MM.1S (cell line): ENCODE data around the gene GCLM.
"Not testable (repeated sequence)": the region's sequence is repeated elsewhere in the genome, so short reads cannot be mapped to it uniquely, and the experiment has no call there.

Source experiments
- DNase-seq: peaks from one replicate; pipeline ENCODE4 v3.0.0-alpha.2; 2015
- H2AFZ ChIP-seq: fragments of 300-600 bp; sonication (generic); 2 replicates; pipeline ENCODE4 v1.6.0; 2016; ENCODE audit warnings: antibody characterized with exemption, low read length
- H3F3A ChIP-seq: fragments of 300-600 bp; sonication (generic); 2 replicates; pipeline ENCODE4 v1.6.1; 2016; ENCODE audit warnings: mild to moderate bottlenecking, antibody characterized with exemption, low read length, moderate library complexity, mixed read lengths; ENCODE audit not compliant: insufficient read depth
- H3K27ac ChIP-seq: fragments of 300-600 bp; sonication (generic); 2 replicates; pipeline ENCODE4 v1.5.1; 2016; ENCODE audit warnings: mild to moderate bottlenecking, low read length
- H3K27me3 ChIP-seq: fragments of 300-600 bp; sonication (generic); replicated peaks from 2 replicates; pipeline ENCODE4 v1.6.0; 2016; ENCODE audit warnings: low read length; ENCODE audit not compliant: insufficient read depth
- H3K36me3 ChIP-seq: fragments of 300-600 bp; sonication (generic); replicated peaks from 2 replicates; pipeline ENCODE4 v1.6.1; 2016; ENCODE audit warnings: mild to moderate bottlenecking, low read length, mixed read lengths; ENCODE audit not compliant: insufficient read depth
- H3K4me1 ChIP-seq: fragments of 300-600 bp; sonication (generic); 2 replicates; pipeline ENCODE4 v1.6.1; 2016; ENCODE audit warnings: low read length, mixed read lengths
- H3K4me2 ChIP-seq: fragments of 300-600 bp; sonication (generic); 2 replicates; pipeline ENCODE4 v1.6.0; 2016; ENCODE audit warnings: low read depth, low read length
- H3K4me3 ChIP-seq: fragments of 300-600 bp; sonication (generic); 2 replicates; pipeline ENCODE4 v1.5.1; 2016; ENCODE audit warnings: low read length, mixed read lengths
- H3K79me2 ChIP-seq: fragments of 300-600 bp; sonication (generic); 2 replicates; pipeline ENCODE4 v1.6.1; 2016; ENCODE audit warnings: mixed run types, low read length, mixed read lengths
- H3K9ac ChIP-seq: fragments of 300-600 bp; sonication (generic); 2 replicates; pipeline ENCODE4 v1.6.1; 2016; ENCODE audit warnings: low read length, mixed read lengths
- H3K9me2 ChIP-seq: fragments of 300-600 bp; sonication (generic); replicated peaks from 2 replicates; pipeline ENCODE4 v1.6.1; 2016; ENCODE audit warnings: mild to moderate bottlenecking, low read length, mixed read lengths; ENCODE audit not compliant: insufficient read depth
- H3K9me3 ChIP-seq: fragments of 300-600 bp; sonication (generic); replicated peaks from 2 replicates; pipeline ENCODE4 v1.6.1; 2016; ENCODE audit warnings: mild to moderate bottlenecking, low read length, mixed read lengths; ENCODE audit not compliant: insufficient read depth
- H4K20me1 ChIP-seq: fragments of 300-600 bp; sonication (generic); 2 replicates; pipeline ENCODE4 v1.6.1; 2016; ENCODE audit warnings: mild to moderate bottlenecking, low read length, moderate library complexity, mixed read lengths; ENCODE audit not compliant: insufficient read depth
- CTCF ChIP-seq: fragments of 300-600 bp; sonication (generic); IDR thresholded peaks from 2 replicates; pipeline ENCODE4 v1.5.1; 2016; ENCODE audit warnings: antibody characterized with exemption, low read length, mixed read lengths
- EZH2 ChIP-seq: fragments of 300-600 bp; sonication (generic); optimal IDR thresholded peaks from 2 replicates; pipeline ENCODE3; 2017; ENCODE audit warnings: low read depth, mild to moderate bottlenecking, antibody characterized with exemption, low read length, mixed read lengths
- EZH2phosphoT487 ChIP-seq: fragments of 300-600 bp; sonication (generic); IDR thresholded peaks from 2 replicates; pipeline ENCODE4 v1.6.1; 2018; ENCODE audit warnings: antibody characterized with exemption, low read length

The GCLM gene

GRCh38 chr1:93853940-93854339 lies 55.3 kb downstream of the GCLM start:
- Histone ChIP-seq H3K9me2 (no peaks in the 10 kb centered on the region), H3K4me3 (no peak overlapping the region), H3K79me2 (no peaks in the 10 kb centered on the region), H4K20me1 (no peaks in the 10 kb centered on the region), H3F3A (no peaks in the 10 kb centered on the region), H3K27ac (no peak overlapping the region), H3K27me3 (no peaks in the 10 kb centered on the region), H3K36me3 (no peaks in the 10 kb centered on the region), H3K4me2 (no peak overlapping the region), H3K9me3 (no peaks in the 10 kb centered on the region), H3K4me1 (no peaks in the 10 kb centered on the region), H3K9ac (no peak overlapping the region), H2AFZ (no peak overlapping the region)
- TF ChIP-seq EZH2phosphoT487 (no peak), EZH2 (no peak), CTCF (no peak)
- DNase-seq: no peak

DNA sequence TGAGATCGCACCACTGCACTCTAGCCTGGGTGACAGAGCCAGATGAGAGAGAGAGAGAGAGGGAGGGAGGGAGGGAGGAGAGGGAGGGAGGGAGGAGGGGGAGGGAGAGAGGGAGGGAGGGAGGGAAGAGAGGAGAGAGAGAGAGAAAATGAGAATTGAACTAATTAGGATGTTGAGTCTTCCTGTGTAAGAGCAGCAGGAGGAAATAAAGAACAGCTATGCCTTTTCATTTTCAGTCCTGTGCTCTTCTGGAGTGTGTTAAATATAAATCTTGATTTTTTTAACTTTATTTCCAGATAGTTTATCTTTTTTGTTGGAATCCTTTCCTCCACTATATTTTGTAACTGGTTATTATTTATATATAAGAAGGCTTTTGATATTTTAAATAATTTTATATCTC lies 57.4 kb downstream of the GCLM start:
- TF ChIP-seq EZH2: no peak
- TF ChIP-seq EZH2phosphoT487: no peak
- TF ChIP-seq CTCF: no peak
- H3K4me1 ChIP-seq: no peaks in the 10 kb centered on the region
- no peak overlapping the region for H3K27ac ChIP-seq
- no peaks in the 10 kb centered on the region for H3K79me2 ChIP-seq
- no peak for DNase-seq
- no peak overlapping the region for H3K4me2 ChIP-seq
- H3K4me3 ChIP-seq: no peak overlapping the region
- no peak overlapping the region for H3K9ac ChIP-seq
- H3K27me3 ChIP-seq: no peaks in the 10 kb centered on the region
- H3K9me3 ChIP-seq: no peaks in the 10 kb centered on the region
- H3F3A ChIP-seq: 0 out of 2 replicates have a peak, but pooled peaks cover 5% of the 10 kb centered on the region
- H3K9me2 ChIP-seq: no peaks in the 10 kb centered on the region
- no peak overlapping the region for H2AFZ ChIP-seq
- H3K36me3 ChIP-seq: no peaks in the 10 kb centered on the region
- no peaks in the 10 kb centered on the region for H4K20me1 ChIP-seq

DNA sequence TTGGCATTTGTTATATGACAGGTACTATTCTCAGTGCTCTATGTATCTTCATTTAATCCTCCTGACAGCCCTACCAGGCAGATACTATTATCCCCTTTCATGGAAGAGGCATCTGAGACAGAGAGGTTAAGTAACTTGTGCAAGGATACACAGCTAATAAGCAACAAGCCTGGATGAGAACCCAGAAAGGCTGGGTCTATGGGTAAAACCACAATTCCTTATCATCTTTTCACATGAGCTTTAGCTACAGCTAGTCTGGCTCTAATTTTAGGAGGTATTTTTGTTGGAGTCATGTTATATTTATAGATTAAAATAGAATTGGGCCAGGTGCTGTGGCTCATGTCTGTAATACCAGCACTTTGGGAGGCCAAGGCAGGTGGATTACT lies 57.9 kb downstream of the GCLM start:
- Histone ChIP-seq H3K27ac (no peak overlapping the region), H3K4me1 (no peaks in the 10 kb centered on the region), H3K9me2 (no peaks in the 10 kb centered on the region), H2AFZ (no peak overlapping the region), H4K20me1 (no peaks in the 10 kb centered on the region), H3K4me3 (no peak overlapping the region), H3K36me3 (no peaks in the 10 kb centered on the region), H3K79me2 (no peaks in the 10 kb centered on the region), H3F3A (0 out of 2 replicates have a peak, but pooled peaks cover 5% of the 10 kb centered on the region), H3K27me3 (no peaks in the 10 kb centered on the region), H3K9me3 (no peaks in the 10 kb centered on the region), H3K4me2 (no peak overlapping the region), H3K9ac (no peak overlapping the region)
- no peak for DNase-seq
- no peak for TF ChIP-seq EZH2phosphoT487
- TF ChIP-seq EZH2: no peak
- TF ChIP-seq CTCF: no peak

DNA sequence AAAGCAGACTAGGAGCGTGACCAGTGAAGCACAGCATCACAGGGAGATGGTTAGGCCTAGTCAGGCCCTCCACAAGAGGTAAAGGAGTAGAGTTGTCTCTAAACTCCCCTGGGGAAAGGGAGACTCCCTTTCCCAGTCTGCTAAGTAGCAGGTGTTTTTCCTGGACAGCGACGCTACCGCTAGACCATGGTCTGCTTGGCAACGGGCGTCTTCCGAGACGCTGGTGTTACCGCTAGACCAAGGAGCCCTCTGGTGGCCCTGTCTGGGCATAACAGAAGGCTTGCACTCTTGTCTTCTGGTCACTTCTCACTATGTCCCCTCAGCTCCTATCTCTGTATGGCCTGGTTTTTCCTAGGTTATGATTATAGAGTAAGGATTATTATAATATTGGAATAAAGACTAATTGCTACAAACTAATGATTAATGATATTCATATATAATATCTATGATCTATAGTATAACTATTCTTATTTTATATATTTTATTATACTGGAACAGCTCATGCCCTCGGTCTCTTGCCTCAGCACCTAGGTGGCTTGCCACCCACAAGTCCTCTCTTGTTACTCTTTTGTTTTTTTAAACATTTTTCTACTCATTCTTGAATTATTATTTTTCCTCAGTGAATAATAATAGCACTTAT lies 58.4 kb downstream of the GCLM start:
- H3K4me1 ChIP-seq, H3K79me2 ChIP-seq, H3K27ac ChIP-seq, H3K4me3 ChIP-seq, H3K36me3 ChIP-seq, H2AFZ ChIP-seq, H3K9ac ChIP-seq, H3K9me2 ChIP-seq, H3F3A ChIP-seq, H3K27me3 ChIP-seq, H3K4me2 ChIP-seq, H4K20me1 ChIP-seq, H3K9me3 ChIP-seq: not testable (repeated sequence)
- peak; percentile 30 for DNase-seq
